GM12878 (cell line): ENCODE measurements around the gene AFF1. TPM values are rescaled to one million over a fixed set of nuclear protein-coding genes. Genes with fewer than 3 reads are reported as not detected.

ENCODE experiments used
- CBX3 ChIP-seq: fragments of 200-600 bp; sonication (generic); IDR thresholded peaks from 2 replicates; pipeline ENCODE4 v1.6.1; 2016; ENCODE audit warnings: low read depth, borderline replicate concordance
- GATAD2B ChIP-seq: fragments of 450-650 bp; conservative IDR thresholded peaks from 2 replicates; pipeline ENCODE4 v1.6.1; 2017; ENCODE audit warnings: low read depth, mild to moderate bottlenecking, moderate library complexity
- JUNB ChIP-seq: IDR thresholded peaks from 2 replicates; pipeline ENCODE4 v1.6.1; 2016; ENCODE audit warnings: antibody characterized with exemption, mild to moderate bottlenecking
- MEF2A ChIP-seq: IDR thresholded peaks from 2 replicates; pipeline ENCODE4 v1.6.1; 2011; ENCODE audit warnings: low read depth, mild to moderate bottlenecking, low read length, moderate library complexity; ENCODE audit not compliant: insufficient read depth
- MTA3 ChIP-seq: IDR thresholded peaks from 2 replicates; pipeline ENCODE4 v1.6.1; 2012; ENCODE audit warnings: low read length, inconsistent platforms, borderline replicate concordance
- NBN ChIP-seq: fragments of 450-650 bp; IDR thresholded peaks from 2 replicates; pipeline ENCODE4 v1.6.1; 2016
- PAX5 ChIP-seq: IDR thresholded peaks from 2 replicates; pipeline ENCODE4 v1.6.1; 2011; ENCODE audit warnings: low read depth, low read length, borderline replicate concordance
- WRNIP1 ChIP-seq: IDR thresholded peaks from 2 replicates; pipeline ENCODE4 v1.6.1; 2011; ENCODE audit warnings: low read depth, low read length, improper control_type of control experiment, borderline replicate concordance
- ZNF384 ChIP-seq: IDR thresholded peaks from 2 replicates; pipeline ENCODE4 v1.6.1; 2012; ENCODE audit warnings: low read depth, mild to moderate bottlenecking, low read length, improper control_type of control experiment, borderline replicate concordance
- polyA plus RNA-seq, 11 experiments: library from polyadenylated mRNA; depleted of rRNA in 4 of 11; unstranded in 6 of 11; stranded (reverse) in 5 of 11; fragments of >200 nt; fragmentation: Nextera tagmentation in 4 of 11; fragmentation: Illumina TruSeq in 1 of 11; extraction: Ambion mirVana in 4 of 11; extraction: Trizol in 1 of 11; gene quantifications; 1 replicate in 1 of 11; 2 replicates in 10 of 11; pipeline versions ENCODE4 v1.2.1 to v1.2.3, GENCODE V29; 2011 to 2016; ENCODE audit warnings: inconsistent platforms in 2 of 11, missing spikeins in 2 of 11, low read depth in 1 of 11
- total RNA-seq, 4 experiments: library from RNA; depleted of rRNA in 3 of 4; stranded (reverse); fragments of >200 nt in 3 of 4; fragmentation: Illumina TruSeq in 1 of 4; extraction: Trizol in 1 of 4; gene quantifications; 2 replicates each; pipeline versions ENCODE4 v1.2.1 to v1.2.3, GENCODE V29; 2013 to 2021
- TF ChIP-seq, protein P1 (sequence below): fragments of 450-650 bp; IDR thresholded peaks from 2 replicates; pipeline ENCODE4 v1.6.1; 2018; ENCODE audit warnings: mild to moderate bottlenecking, low read depth, moderate library complexity; ENCODE audit not compliant: partially characterized antibody
- TF ChIP-seq, protein P2 (sequence below): fragments of 450-650 bp; IDR thresholded peaks from 2 replicates; pipeline ENCODE4 v1.6.1; 2017; ENCODE audit warnings: low read depth, mild to moderate bottlenecking, moderate library complexity

AFF1 gene
- total and polyA plus RNA-seq, 10 of the 15 experiments (the other 5 are each of a cell fraction or from before 2014, with no cell fraction given) = 3.5 to 56.1 (median 21.5) TPM

- TF ChIP-seq, protein P1, sequence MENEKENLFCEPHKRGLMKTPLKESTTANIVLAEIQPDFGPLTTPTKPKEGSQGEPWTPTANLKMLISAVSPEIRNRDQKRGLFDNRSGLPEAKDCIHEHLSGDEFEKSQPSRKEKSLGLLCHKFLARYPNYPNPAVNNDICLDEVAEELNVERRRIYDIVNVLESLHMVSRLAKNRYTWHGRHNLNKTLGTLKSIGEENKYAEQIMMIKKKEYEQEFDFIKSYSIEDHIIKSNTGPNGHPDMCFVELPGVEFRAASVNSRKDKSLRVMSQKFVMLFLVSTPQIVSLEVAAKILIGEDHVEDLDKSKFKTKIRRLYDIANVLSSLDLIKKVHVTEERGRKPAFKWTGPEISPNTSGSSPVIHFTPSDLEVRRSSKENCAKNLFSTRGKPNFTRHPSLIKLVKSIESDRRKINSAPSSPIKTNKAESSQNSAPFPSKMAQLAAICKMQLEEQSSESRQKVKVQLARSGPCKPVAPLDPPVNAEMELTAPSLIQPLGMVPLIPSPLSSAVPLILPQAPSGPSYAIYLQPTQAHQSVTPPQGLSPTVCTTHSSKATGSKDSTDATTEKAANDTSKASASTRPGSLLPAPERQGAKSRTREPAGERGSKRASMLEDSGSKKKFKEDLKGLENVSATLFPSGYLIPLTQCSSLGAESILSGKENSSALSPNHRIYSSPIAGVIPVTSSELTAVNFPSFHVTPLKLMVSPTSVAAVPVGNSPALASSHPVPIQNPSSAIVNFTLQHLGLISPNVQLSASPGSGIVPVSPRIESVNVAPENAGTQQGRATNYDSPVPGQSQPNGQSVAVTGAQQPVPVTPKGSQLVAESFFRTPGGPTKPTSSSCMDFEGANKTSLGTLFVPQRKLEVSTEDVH = no peak
- no peak for TF ChIP-seq ZNF384
- no peak for TF ChIP-seq PAX5
- TF ChIP-seq MTA3 = no peak
- TF ChIP-seq, protein P2, sequence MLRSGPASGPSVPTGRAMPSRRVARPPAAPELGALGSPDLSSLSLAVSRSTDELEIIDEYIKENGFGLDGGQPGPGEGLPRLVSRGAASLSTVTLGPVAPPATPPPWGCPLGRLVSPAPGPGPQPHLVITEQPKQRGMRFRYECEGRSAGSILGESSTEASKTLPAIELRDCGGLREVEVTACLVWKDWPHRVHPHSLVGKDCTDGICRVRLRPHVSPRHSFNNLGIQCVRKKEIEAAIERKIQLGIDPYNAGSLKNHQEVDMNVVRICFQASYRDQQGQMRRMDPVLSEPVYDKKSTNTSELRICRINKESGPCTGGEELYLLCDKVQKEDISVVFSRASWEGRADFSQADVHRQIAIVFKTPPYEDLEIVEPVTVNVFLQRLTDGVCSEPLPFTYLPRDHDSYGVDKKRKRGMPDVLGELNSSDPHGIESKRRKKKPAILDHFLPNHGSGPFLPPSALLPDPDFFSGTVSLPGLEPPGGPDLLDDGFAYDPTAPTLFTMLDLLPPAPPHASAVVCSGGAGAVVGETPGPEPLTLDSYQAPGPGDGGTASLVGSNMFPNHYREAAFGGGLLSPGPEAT = no peak
- no peak for TF ChIP-seq CBX3
- no peak for TF ChIP-seq NBN
- no peak for TF ChIP-seq WRNIP1
- TF ChIP-seq JUNB = no peak
- no peak for TF ChIP-seq MEF2A
- no peak for TF ChIP-seq GATAD2B
Observed at GRCh38 chr4:86890790-86891189, 44.0 kb upstream of the AFF1 start (continued).
